H1 (cell line): ENCODE results near the gene KLHDC4.

Experiments used
- BACH1 ChIP-seq: IDR thresholded peaks from 2 replicates; pipeline ENCODE4 v1.6.1; 2012; ENCODE audit warnings: low read length, improper control_type of control experiment
- CEBPB ChIP-seq: IDR thresholded peaks from 2 replicates; pipeline ENCODE4 v1.6.1; 2012; ENCODE audit warnings: low read depth, low read length
- EP300 ChIP-seq, 2 experiments: IDR thresholded peaks; 1 replicate in 1 of 2; 2 replicates in 1 of 2; pipeline ENCODE4 v1.6.1; 2011 to 2012; ENCODE audit warnings: low read depth in 2 of 2, low read length in 2 of 2, mild to moderate bottlenecking in 2 of 2, borderline replicate concordance in 1 of 2, inconsistent platforms in 1 of 2, moderate library complexity in 1 of 2
- EZH2 ChIP-seq: fragments of 200-600 bp; sonication (generic); IDR thresholded peaks from 2 replicates; pipeline ENCODE4 v1.7.1; 2012; ENCODE audit warnings: low read depth, mild to moderate bottlenecking, moderate library complexity, low read length, inconsistent platforms; ENCODE audit not compliant: severe bottlenecking
- POLR2AphosphoS5 ChIP-seq: IDR thresholded peaks from 2 replicates; pipeline ENCODE4 v1.6.1; 2011; ENCODE audit warnings: low read depth, low read length
- RAD21 ChIP-seq, 2 experiments: IDR thresholded peaks in 1 of 2; conservative IDR thresholded peaks in 1 of 2; 2 replicates each; pipeline ENCODE4 v1.6.1; 2011; ENCODE audit warnings: low read depth in 2 of 2, low read length in 2 of 2, improper control_type of control experiment in 1 of 2, inconsistent platforms in 1 of 2, mild to moderate bottlenecking in 1 of 2, moderate library complexity in 1 of 2
- SIN3A ChIP-seq, 2 experiments: IDR thresholded peaks in 1 of 2; conservative IDR thresholded peaks in 1 of 2; 2 replicates each; pipeline ENCODE4 v1.6.1; 2011 to 2012; ENCODE audit warnings: low read length in 2 of 2, improper control_type of control experiment in 1 of 2, low read depth in 1 of 2, mild to moderate bottlenecking in 1 of 2
- TAF1 ChIP-seq: IDR thresholded peaks from 2 replicates; pipeline ENCODE4 v1.6.1; 2011; ENCODE audit warnings: mild to moderate bottlenecking, low read depth, low read length
- TF ChIP-seq, protein P1 (sequence below), 3 experiments: IDR thresholded peaks; 1 replicate in 2 of 3; 2 replicates in 1 of 3; pipeline versions ENCODE4 v1.5.1 to v1.6.1; 2011; ENCODE audit warnings: low read length in 3 of 3, mild to moderate bottlenecking in 3 of 3, inconsistent platforms in 2 of 3, low read depth in 1 of 3, moderate library complexity in 1 of 3; ENCODE audit not compliant: insufficient read depth in 1 of 3; ENCODE audit errors: control extremely low read depth in 1 of 3

DNA sequence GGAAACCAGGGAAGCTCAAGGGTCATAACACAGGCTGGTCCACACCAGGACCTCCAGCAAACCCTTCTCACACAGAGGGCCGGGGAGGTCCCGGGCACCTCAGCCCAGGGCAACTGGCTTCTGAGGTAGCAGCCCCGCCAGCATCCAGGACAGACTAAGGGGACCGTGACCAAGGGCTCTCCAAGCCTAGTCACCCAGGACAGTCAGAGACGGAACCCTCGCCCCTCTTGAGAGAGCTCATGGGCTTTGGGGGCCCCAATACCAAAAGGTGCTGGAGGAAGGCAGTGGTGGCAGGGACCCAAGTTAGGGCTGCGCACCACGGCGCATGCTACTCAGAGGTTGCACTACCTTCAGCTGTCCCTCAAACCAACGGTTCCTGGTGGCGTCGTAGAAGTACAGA, 54.9 kb downstream of the KLHDC4 start:
- TF ChIP-seq EZH2, result no peak
- no peak for TF ChIP-seq TAF1
- TF ChIP-seq RAD21 (IDR thresholded peaks at IDR 0.05 in 1 of 2, conservative IDR thresholded peaks at IDR 0.05 in 1 of 2; ENCODE audit: low read depth in 2 of 2, low read length in 2 of 2), result no peak
- TF ChIP-seq POLR2AphosphoS5, result no peak
- TF ChIP-seq, protein P1, sequence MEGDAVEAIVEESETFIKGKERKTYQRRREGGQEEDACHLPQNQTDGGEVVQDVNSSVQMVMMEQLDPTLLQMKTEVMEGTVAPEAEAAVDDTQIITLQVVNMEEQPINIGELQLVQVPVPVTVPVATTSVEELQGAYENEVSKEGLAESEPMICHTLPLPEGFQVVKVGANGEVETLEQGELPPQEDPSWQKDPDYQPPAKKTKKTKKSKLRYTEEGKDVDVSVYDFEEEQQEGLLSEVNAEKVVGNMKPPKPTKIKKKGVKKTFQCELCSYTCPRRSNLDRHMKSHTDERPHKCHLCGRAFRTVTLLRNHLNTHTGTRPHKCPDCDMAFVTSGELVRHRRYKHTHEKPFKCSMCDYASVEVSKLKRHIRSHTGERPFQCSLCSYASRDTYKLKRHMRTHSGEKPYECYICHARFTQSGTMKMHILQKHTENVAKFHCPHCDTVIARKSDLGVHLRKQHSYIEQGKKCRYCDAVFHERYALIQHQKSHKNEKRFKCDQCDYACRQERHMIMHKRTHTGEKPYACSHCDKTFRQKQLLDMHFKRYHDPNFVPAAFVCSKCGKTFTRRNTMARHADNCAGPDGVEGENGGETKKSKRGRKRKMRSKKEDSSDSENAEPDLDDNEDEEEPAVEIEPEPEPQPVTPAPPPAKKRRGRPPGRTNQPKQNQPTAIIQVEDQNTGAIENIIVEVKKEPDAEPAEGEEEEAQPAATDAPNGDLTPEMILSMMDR (IDR thresholded peaks at IDR 0.05; ENCODE audit: control extremely low read depth in 1 of 3, insufficient read depth in 1 of 3, low read depth in 1 of 3, low read length in 3 of 3), result no peak
- TF ChIP-seq SIN3A (conservative IDR thresholded peaks at IDR 0.05 in 1 of 2, IDR thresholded peaks at IDR 0.05 in 1 of 2; ENCODE audit: low read depth in 1 of 2, low read length in 2 of 2), result no peak
- no peak for TF ChIP-seq BACH1
- TF ChIP-seq CEBPB, result no peak
- TF ChIP-seq EP300 (IDR thresholded peaks at IDR 0.05; ENCODE audit: borderline replicate concordance in 1 of 2, low read depth in 2 of 2, low read length in 2 of 2), result no peak
